Type B pancreatic cell (in vitro differentiated cells): ENCODE results near the gene CDC16. TPM values are rescaled to one million over a fixed set of nuclear protein-coding genes. Genes with fewer than 3 reads are reported as not detected.

ENCODE experiments used
- DNase-seq: peaks from one replicate; pipeline ENCODE4 v3.0.0; 2021; ENCODE audit warnings: mixed read lengths; ENCODE audit not compliant: unreplicated experiment; ENCODE audit errors: extremely low spot score
- H3K27ac Mint-ChIP-seq: 2 replicates; pipeline ENCODE4 v1.8.0; 2021; ENCODE audit warnings: mild to moderate bottlenecking, mixed read lengths
- H3K27me3 Mint-ChIP-seq: 2 replicates; pipeline ENCODE4 v1.8.0; 2021; ENCODE audit warnings: mixed read lengths
- H3K36me3 Mint-ChIP-seq: 2 replicates; pipeline ENCODE4 v1.8.0; 2021; ENCODE audit warnings: mixed read lengths
- H3K4me1 Mint-ChIP-seq: one replicate; pipeline ENCODE4 v1.8.0; 2021; ENCODE audit warnings: mixed read lengths; ENCODE audit not compliant: unreplicated experiment
- H3K4me3 Mint-ChIP-seq: 2 replicates; pipeline ENCODE4 v1.8.0; 2021; ENCODE audit warnings: mild to moderate bottlenecking, mixed read lengths
- H3K9me3 Mint-ChIP-seq: 2 replicates; pipeline ENCODE4 v1.8.0; 2021; ENCODE audit warnings: mixed read lengths
- total RNA-seq: library from RNA; stranded (reverse); gene quantifications from 2 replicates; pipeline ENCODE4 v1.2.1, GENCODE V29; 2021; ENCODE audit warnings: low replicate concordance
- TF ChIP-seq, protein P1 (sequence below): fragments of 200-600 bp; sonication (generic); conservative IDR thresholded peaks from 2 replicates; pipeline ENCODE4 v1.5.0; 2021; ENCODE audit warnings: antibody characterized with exemption, mild to moderate bottlenecking

CDC16 gene
- total RNA-seq, 1 donor from 2014 or later, result 81.7 TPM

DNA sequence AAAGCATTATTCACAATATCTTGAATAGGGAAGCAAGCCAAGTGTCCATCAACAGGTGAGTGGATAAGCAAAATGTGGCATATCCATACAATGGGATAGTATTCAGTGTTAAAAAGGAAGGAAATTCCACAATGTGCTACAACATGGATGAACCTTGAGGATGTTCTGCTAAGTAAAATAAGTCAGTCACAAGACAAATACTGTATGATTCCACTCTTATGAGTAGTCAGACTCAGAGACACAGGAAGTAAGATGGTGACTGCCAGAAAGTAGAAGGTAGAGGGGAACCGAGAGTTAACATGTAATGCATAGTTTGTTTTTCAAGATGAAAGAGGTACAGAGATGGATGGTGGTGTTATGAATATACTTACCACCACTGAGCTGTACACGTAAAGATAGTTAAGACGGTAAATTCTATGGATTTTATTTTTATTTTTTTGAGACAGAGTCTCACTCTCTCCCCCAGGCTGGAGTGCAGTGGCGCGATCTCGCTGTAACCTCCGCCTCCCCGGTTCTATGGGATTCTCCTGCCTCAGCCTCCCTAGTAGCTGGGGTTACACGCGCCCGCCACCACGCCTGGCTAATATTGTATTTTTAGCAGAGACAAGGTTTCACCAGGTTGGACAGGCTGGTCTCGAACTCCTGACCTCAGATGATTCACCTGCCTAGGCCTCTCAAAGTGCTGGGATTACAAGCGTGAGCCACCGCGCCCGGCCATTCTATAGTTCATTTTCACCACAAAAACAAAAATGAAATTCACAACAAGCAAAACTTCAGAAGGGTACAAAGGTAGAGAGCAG, 78.6 kb downstream of the CDC16 start:
- Mint-ChIP-seq H3K9me3 (no peaks in the 10 kb centered on the region), H3K36me3 (peaks cover 4% of the 10 kb centered on the region), H3K4me1 (peaks cover 12% of the 10 kb centered on the region), H3K27me3 (no peaks in the 10 kb centered on the region), H3K4me3 (peak overlapping the region; percentile 86), H3K27ac (peak overlapping the region; percentile 84)
- TF ChIP-seq, protein P1, sequence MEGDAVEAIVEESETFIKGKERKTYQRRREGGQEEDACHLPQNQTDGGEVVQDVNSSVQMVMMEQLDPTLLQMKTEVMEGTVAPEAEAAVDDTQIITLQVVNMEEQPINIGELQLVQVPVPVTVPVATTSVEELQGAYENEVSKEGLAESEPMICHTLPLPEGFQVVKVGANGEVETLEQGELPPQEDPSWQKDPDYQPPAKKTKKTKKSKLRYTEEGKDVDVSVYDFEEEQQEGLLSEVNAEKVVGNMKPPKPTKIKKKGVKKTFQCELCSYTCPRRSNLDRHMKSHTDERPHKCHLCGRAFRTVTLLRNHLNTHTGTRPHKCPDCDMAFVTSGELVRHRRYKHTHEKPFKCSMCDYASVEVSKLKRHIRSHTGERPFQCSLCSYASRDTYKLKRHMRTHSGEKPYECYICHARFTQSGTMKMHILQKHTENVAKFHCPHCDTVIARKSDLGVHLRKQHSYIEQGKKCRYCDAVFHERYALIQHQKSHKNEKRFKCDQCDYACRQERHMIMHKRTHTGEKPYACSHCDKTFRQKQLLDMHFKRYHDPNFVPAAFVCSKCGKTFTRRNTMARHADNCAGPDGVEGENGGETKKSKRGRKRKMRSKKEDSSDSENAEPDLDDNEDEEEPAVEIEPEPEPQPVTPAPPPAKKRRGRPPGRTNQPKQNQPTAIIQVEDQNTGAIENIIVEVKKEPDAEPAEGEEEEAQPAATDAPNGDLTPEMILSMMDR, result no peak
- no peak for DNase-seq

DNA sequence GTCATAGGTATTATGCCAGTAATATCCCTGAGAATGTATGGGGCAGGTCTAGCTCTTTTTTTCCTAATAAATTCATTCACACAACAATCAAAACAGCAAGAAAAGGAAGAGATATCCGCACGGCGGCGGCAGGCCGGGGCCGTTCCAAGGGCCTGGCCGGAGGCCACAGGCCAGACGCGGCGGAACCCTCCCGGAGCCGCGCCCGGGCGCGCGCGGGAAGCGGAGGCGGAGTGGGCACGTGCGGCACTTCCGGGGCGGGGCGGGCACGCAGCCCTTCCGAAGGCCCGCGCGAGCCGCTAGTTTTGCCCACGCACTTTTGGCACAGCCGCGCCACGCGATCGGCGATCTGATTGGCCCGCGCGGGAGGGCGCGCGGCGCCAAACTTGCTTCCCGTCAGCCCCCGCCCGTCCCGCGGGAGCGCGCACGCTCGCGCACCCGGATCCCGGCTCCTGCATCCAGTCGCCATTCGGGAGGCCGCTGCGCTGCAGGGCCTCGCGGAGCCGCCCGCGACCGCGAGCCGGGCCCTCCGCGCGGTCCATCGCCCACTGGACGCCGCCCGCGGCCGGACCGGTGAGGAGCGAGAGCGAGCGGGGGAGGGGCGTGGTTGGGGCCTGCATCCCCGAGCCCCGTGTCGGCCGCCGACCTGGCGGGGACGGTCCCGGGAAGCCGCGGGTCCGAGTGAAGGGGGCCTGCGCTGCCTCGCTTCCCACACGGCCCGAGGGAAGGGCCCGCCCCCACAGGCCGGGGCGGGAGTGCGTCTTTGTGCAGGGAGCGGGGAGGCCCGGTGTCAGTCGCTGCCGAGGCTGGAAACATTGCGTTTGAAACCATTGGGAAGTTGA, 79.6 kb downstream of the CDC16 start, which contains the start of gene CHAMP1:
CHAMP1 (plus strand) TSS at position 430 of the 839 bp plus-strand sequence. CDS start 9,340 bp downstream, outside the sequence.
- no peaks in the 10 kb centered on the region for H3K27me3 Mint-ChIP-seq
- H3K9me3 Mint-ChIP-seq, result no peaks in the 10 kb centered on the region
- H3K4me1 Mint-ChIP-seq, result peaks cover 12% of the 10 kb centered on the region
- H3K27ac Mint-ChIP-seq, result peak within 1 kb of the TSS; percentile 84
- TF ChIP-seq, protein P1, result peak; percentile 29
- DNase-seq, result peak; percentile 96
- peak within 1 kb of the TSS; percentile 89 for H3K4me3 Mint-ChIP-seq
- H3K36me3 Mint-ChIP-seq, result peaks cover 6% of the 10 kb centered on the region

DNA sequence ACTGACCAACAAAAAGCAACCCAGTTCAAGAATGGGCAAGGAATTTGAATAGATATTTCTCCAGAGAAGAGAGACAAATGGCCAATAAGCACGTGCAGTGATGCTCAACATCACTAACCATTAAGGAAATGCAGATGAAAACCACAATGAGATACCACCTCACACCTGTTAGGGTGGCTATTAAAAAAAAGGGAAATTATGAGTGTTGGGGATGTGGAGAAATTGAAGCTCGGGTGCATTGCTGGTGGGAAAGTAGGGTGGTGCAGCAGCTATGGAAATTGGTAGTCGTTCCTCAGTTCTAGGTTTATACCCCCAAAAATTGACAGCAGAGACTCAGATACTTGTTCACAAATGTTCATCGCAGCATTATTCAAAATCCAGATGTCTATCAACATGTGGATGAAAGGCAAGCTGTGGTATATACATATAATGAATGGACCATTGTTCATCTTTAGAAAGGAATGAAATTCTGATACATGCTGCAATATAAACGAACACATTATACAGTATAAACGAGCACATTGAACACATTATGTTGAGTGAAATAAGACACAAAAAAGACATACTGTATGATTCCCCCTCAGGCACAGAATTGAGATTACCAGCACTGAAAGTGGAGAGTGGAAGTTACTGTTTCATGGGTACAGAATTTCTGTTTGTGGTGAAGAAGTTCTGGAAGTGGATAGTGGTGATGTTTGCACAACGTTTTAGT, 80.5 kb downstream of the CDC16 start:
- H3K9me3 Mint-ChIP-seq, result no peaks in the 10 kb centered on the region
- peaks cover 18% of the 10 kb centered on the region for H3K4me1 Mint-ChIP-seq
- TF ChIP-seq, protein P1, result no peak

DNA sequence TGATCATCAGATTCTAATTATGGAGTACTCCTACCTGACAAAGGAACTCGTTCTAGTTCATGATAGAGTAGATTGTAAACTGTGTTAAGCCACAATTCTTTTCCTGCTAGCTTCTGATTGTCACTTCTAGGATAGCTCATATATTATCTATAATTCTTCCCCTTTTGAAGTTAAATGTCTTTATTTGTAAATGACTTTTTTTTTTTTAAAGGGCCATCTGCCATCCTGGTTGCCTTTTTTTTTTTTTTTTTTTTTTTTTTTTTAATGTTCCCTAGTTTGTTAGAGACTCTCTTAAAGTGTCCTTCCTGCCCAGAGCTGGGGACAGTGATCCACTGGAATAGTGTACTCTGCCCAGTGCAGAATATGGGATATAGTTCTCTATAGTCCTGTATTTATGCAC, 83.9 kb downstream of the CDC16 start:
- H3K27ac Mint-ChIP-seq, result no peak overlapping the region
- H3K4me3 Mint-ChIP-seq, result no peak overlapping the region
- H3K4me1 Mint-ChIP-seq, result peaks cover 15% of the 10 kb centered on the region
- peaks cover 37% of the 10 kb centered on the region for H3K36me3 Mint-ChIP-seq
- TF ChIP-seq, protein P1, result no peak
- H3K9me3 Mint-ChIP-seq, result no peaks in the 10 kb centered on the region
- no peak for DNase-seq
- no peaks in the 10 kb centered on the region for H3K27me3 Mint-ChIP-seq

More for the DNA sequence above, 80.5 kb downstream of the CDC16 start:
- H3K4me3 Mint-ChIP-seq, result peak overlapping the region; percentile 89
- peak overlapping the region; percentile 39 for H3K27ac Mint-ChIP-seq
- peaks cover 16% of the 10 kb centered on the region for H3K36me3 Mint-ChIP-seq
- DNase-seq, result no peak
- H3K27me3 Mint-ChIP-seq, result no peaks in the 10 kb centered on the region

DNA sequence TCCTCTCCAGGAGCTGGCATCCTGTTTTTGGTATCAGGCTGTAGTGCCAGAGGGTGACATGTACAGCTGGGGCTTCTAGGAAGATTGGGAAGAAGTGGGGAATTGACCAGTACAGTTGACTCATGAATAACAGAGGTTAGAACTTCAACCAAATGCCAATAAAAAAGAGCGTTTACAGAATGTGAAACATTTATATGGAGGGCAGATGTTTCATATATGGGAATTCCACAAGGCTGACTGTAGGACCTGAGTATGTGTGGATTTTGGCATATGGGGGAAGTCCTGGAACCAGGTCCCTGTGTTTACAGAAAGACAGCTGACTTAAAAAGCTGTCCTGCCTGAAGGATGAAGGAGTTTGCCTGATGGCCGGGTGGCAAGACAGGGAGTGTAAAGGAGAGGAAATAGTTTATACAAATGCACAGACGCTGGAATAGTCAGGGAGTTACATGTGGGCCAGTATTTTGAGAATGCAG, 84.8 kb downstream of the CDC16 start:
- no peak for DNase-seq
- Mint-ChIP-seq H3K9me3 (no peaks in the 10 kb centered on the region), H3K4me3 (no peak overlapping the region), H3K27me3 (no peaks in the 10 kb centered on the region), H3K36me3 (peaks cover 46% of the 10 kb centered on the region), H3K27ac (no peak overlapping the region), H3K4me1 (peaks cover 15% of the 10 kb centered on the region)
- TF ChIP-seq, protein P1, result no peak
